ENCODE data around the gene SDK2. TPM values are rescaled to one million over a fixed set of nuclear protein-coding genes. Genes with fewer than 3 reads are reported as not detected.

SDK2 gene
- total RNA-seq, 1 experiment from 2014 or later = 0.67 TPM

- no peak overlapping the region for H3K27ac ChIP-seq (ENCODE audit: low read depth, low read length, poor library complexity, severe bottlenecking)
- no TSS peak for BruUV-seq (replicated peaks)
- DNase-seq (ENCODE audit: low spot score) = no peak
- ChIA-PET POLR2A (ENCODE audit: low non-redundant PET) (no interaction called here), CTCF (no interaction called here)
- H3K4me1 ChIP-seq (ENCODE audit: insufficient read depth, low read length, poor library complexity, severe bottlenecking) = peaks cover 16% of the 10 kb centered on the region
- H3K9me3 ChIP-seq (ENCODE audit: low read depth, low read length, poor library complexity, severe bottlenecking) = no peaks in the 10 kb centered on the region
- H3K36me3 ChIP-seq (ENCODE audit: insufficient read depth, low read length, poor library complexity, severe bottlenecking) = no peaks in the 10 kb centered on the region
- TF ChIP-seq EZH2 (IDR thresholded peaks at IDR 0.05; ENCODE audit: borderline replicate concordance, low read depth, low read length, poor library complexity, severe bottlenecking) = no peak
- TF ChIP-seq CTCF (conservative IDR thresholded peaks at IDR 0.05; ENCODE audit: low read depth, low read length) = no peak
- no peak overlapping the region for H3K4me3 ChIP-seq (ENCODE audit: low read depth, low read length, poor library complexity, severe bottlenecking)
- intact Hi-C loops (cut with micrococcal nuclease; ENCODE audit: unreplicated experiment) = no loop called here
- H3K27me3 ChIP-seq (replicated peaks; ENCODE audit: insufficient read depth, low read depth, low read length, poor library complexity) = no peaks in the 10 kb centered on the region
Measured at GRCh38 chr17:73463821-73464220, 180.4 kb downstream of the SDK2 start.

- CTCF ChIA-PET = no interaction called here
Measured at GRCh38 chr17:73462823-73463222, 181.4 kb downstream of the SDK2 start.

GRCh38 chr17:73459980-73460379 is 184.3 kb downstream of the SDK2 start:
- ChIA-PET POLR2A (ENCODE audit: low non-redundant PET) (no interaction called here), CTCF (no interaction called here)

More at GRCh38 chr17:73462823-73463222, 181.4 kb downstream of the SDK2 start:
- intact Hi-C loops (cut with micrococcal nuclease; ENCODE audit: unreplicated experiment) = no loop called here
- POLR2A ChIA-PET (ENCODE audit: low non-redundant PET) = no interaction called here
- TF ChIP-seq CTCF (conservative IDR thresholded peaks at IDR 0.05; ENCODE audit: low read depth, low read length) (no peak), EZH2 (IDR thresholded peaks at IDR 0.05; ENCODE audit: borderline replicate concordance, low read depth, low read length, poor library complexity, severe bottlenecking) (no peak)
- BruUV-seq (replicated peaks) = no TSS peak
- H3K27me3 ChIP-seq (replicated peaks; ENCODE audit: insufficient read depth, low read depth, low read length, poor library complexity) = no peaks in the 10 kb centered on the region
- peaks cover 16% of the 10 kb centered on the region for H3K4me1 ChIP-seq (ENCODE audit: insufficient read depth, low read length, poor library complexity, severe bottlenecking)
- H3K27ac ChIP-seq (ENCODE audit: low read depth, low read length, poor library complexity, severe bottlenecking) = no peak overlapping the region
- H3K9me3 ChIP-seq (ENCODE audit: low read depth, low read length, poor library complexity, severe bottlenecking) = no peaks in the 10 kb centered on the region
- no peak for DNase-seq (ENCODE audit: low spot score)
- H3K36me3 ChIP-seq (ENCODE audit: insufficient read depth, low read length, poor library complexity, severe bottlenecking) = no peaks in the 10 kb centered on the region
- no peak overlapping the region for H3K4me3 ChIP-seq (ENCODE audit: low read depth, low read length, poor library complexity, severe bottlenecking)

More at GRCh38 chr17:73459980-73460379, 184.3 kb downstream of the SDK2 start:
- intact Hi-C loops (cut with micrococcal nuclease; ENCODE audit: unreplicated experiment) = no loop called here
- Histone ChIP-seq H3K4me1 (ENCODE audit: insufficient read depth, low read length, poor library complexity, severe bottlenecking) (peaks cover 6% of the 10 kb centered on the region), H3K4me3 (ENCODE audit: low read depth, low read length, poor library complexity, severe bottlenecking) (no peak overlapping the region), H3K36me3 (ENCODE audit: insufficient read depth, low read length, poor library complexity, severe bottlenecking) (no peaks in the 10 kb centered on the region), H3K27ac (ENCODE audit: low read depth, low read length, poor library complexity, severe bottlenecking) (no peak overlapping the region), H3K9me3 (ENCODE audit: low read depth, low read length, poor library complexity, severe bottlenecking) (no peaks in the 10 kb centered on the region), H3K27me3 (replicated peaks; ENCODE audit: insufficient read depth, low read depth, low read length, poor library complexity) (no peaks in the 10 kb centered on the region)
- no TSS peak for BruUV-seq (replicated peaks)
- TF ChIP-seq EZH2 (IDR thresholded peaks at IDR 0.05; ENCODE audit: borderline replicate concordance, low read depth, low read length, poor library complexity, severe bottlenecking) (no peak), CTCF (conservative IDR thresholded peaks at IDR 0.05; ENCODE audit: low read depth, low read length) (no peak)
- DNase-seq (ENCODE audit: low spot score) = no peak
